ENCODE data around the gene CNGA4.

The CNGA4 gene

GRCh38 chr11:6214530-6214929, 24.4 kb upstream of the CNGA4 start:
- H3K27ac ChIP-seq = no peak overlapping the region
- H3K4me3 ChIP-seq (ENCODE audit: low read depth in 1 of 2, low read length in 1 of 2) = no peak overlapping the region
- peaks cover 15 to 20% of the 10 kb centered on the region in 2 experiments for H3K4me1 ChIP-seq (ENCODE audit: control insufficient read depth in 1 of 2, insufficient read depth in 1 of 2, low read depth in 1 of 2, low read length in 1 of 2)
- no peaks in the 10 kb centered on the region for H3K9me3 ChIP-seq
- H3K27me3 ChIP-seq = no peaks in the 10 kb centered on the region
- no peak for TF ChIP-seq CTCF (IDR thresholded peaks at IDR 0.05)
- H3K36me3 ChIP-seq = peaks cover 96% of the 10 kb centered on the region

GRCh38 chr11:6216501-6216900, 22.4 kb upstream of the CNGA4 start:
- Histone ChIP-seq H3K36me3 (peaks cover 87% of the 10 kb centered on the region), H3K9me3 (no peaks in the 10 kb centered on the region), H3K4me1 (ENCODE audit: control insufficient read depth in 1 of 2, insufficient read depth in 1 of 2, low read depth in 1 of 2, low read length in 1 of 2) (peaks cover 16 to 19% of the 10 kb centered on the region in 2 experiments), H3K4me3 (ENCODE audit: low read depth in 1 of 2, low read length in 1 of 2) (no peak overlapping the region), H3K27me3 (no peaks in the 10 kb centered on the region), H3K27ac (peak overlapping the region; percentile 47)
- TF ChIP-seq CTCF (IDR thresholded peaks at IDR 0.05) = no peak

GRCh38 chr11:6217722-6218121, 21.2 kb upstream of the CNGA4 start:
- H3K36me3 ChIP-seq = peaks cover 87% of the 10 kb centered on the region
- no peak overlapping the region for H3K4me3 ChIP-seq (ENCODE audit: low read depth in 1 of 2, low read length in 1 of 2)
- H3K4me1 ChIP-seq (ENCODE audit: control insufficient read depth in 1 of 2, insufficient read depth in 1 of 2, low read depth in 1 of 2, low read length in 1 of 2) = peaks cover 8 to 10% of the 10 kb centered on the region in 2 experiments
- no peaks in the 10 kb centered on the region for H3K27me3 ChIP-seq
- no peak for TF ChIP-seq CTCF (IDR thresholded peaks at IDR 0.05)
- peak overlapping the region; percentile 47 for H3K27ac ChIP-seq
- H3K9me3 ChIP-seq = no peaks in the 10 kb centered on the region

GRCh38 chr11:6219359-6219758, 19.5 kb upstream of the CNGA4 start:
- Histone ChIP-seq H3K27me3 (no peaks in the 10 kb centered on the region), H3K9me3 (no peaks in the 10 kb centered on the region), H3K4me3 (ENCODE audit: low read depth in 1 of 2, low read length in 1 of 2) (no peak overlapping the region), H3K36me3 (peaks cover 89% of the 10 kb centered on the region), H3K4me1 (ENCODE audit: control insufficient read depth in 1 of 2, insufficient read depth in 1 of 2, low read depth in 1 of 2, low read length in 1 of 2) (peaks cover 1 to 4% of the 10 kb centered on the region in 2 experiments), H3K27ac (peak overlapping the region; percentile 28)
- TF ChIP-seq CTCF (IDR thresholded peaks at IDR 0.05) = no peak

- Histone ChIP-seq H3K9me3 (no peaks in the 10 kb centered on the region), H3K27me3 (no peaks in the 10 kb centered on the region), H3K4me3 (ENCODE audit: low read depth in 1 of 2, low read length in 1 of 2) (no peak overlapping the region), H3K36me3 (peaks cover 46% of the 10 kb centered on the region), H3K4me1 (ENCODE audit: control insufficient read depth in 1 of 2, insufficient read depth in 1 of 2, low read depth in 1 of 2, low read length in 1 of 2) (peaks cover 43% of the 10 kb centered on the region in 2 experiments), H3K27ac (no peak overlapping the region)
- TF ChIP-seq CTCF (IDR thresholded peaks at IDR 0.05) = no peak
Measured at GRCh38 chr11:6223854-6224253, 15.0 kb upstream of the CNGA4 start.

GRCh38 chr11:6224421-6224820, 14.5 kb upstream of the CNGA4 start:
- H3K36me3 ChIP-seq = peaks cover 41% of the 10 kb centered on the region
- H3K4me3 ChIP-seq (ENCODE audit: low read depth in 1 of 2, low read length in 1 of 2) = no peak overlapping the region
- H3K9me3 ChIP-seq = no peaks in the 10 kb centered on the region
- TF ChIP-seq CTCF (IDR thresholded peaks at IDR 0.05) = no peak
- H3K27ac ChIP-seq = peak overlapping the region; percentile 68
- H3K4me1 ChIP-seq (ENCODE audit: control insufficient read depth in 1 of 2, insufficient read depth in 1 of 2, low read depth in 1 of 2, low read length in 1 of 2) = peaks cover 48 to 49% of the 10 kb centered on the region in 2 experiments
- H3K27me3 ChIP-seq = no peaks in the 10 kb centered on the region

Measured in neutrophil (primary cell).